Measurements from ENCODE around the gene CALR.

Gene CALR

GRCh38 chr19:12933287-12934072, 4.9 kb upstream of the CALR start, which contains the start of gene FARSA:
TSS of gene FARSA (minus strand) at chr19:12933711. CDS start at chr19:12933696, 15 bp downstream.
- H3K4me1 ChIP-seq (ENCODE audit: control insufficient read depth, insufficient read depth, low read length) = peaks cover 13% of the 10 kb centered on the region
- H3K9me3 ChIP-seq (ENCODE audit: control insufficient read depth, low read length) = no peaks in the 10 kb centered on the region
- H3K27ac ChIP-seq (ENCODE audit: insufficient read depth, low read depth, low read length, poor library complexity, severe bottlenecking) = no peak within 1 kb of the TSS
- peaks cover 18% of the 10 kb centered on the region for H3K36me3 ChIP-seq (ENCODE audit: control insufficient read depth, insufficient read depth, low read length)
- peak within 1 kb of the TSS; percentile 69 for H3K4me3 ChIP-seq (ENCODE audit: insufficient read depth, low read depth, low read length)
- 5 to 6% methylated on average over 51 of the region's 51 CpGs for WGBS, 2 experiments
- H3K27me3 ChIP-seq (ENCODE audit: control insufficient read depth, insufficient read depth, low read length, poor library complexity, severe bottlenecking) = no peaks in the 10 kb centered on the region

- Histone ChIP-seq H3K4me3 (ENCODE audit: insufficient read depth, low read depth, low read length) (no peak overlapping the region), H3K4me1 (ENCODE audit: control insufficient read depth, insufficient read depth, low read length) (peaks cover 17% of the 10 kb centered on the region), H3K9me3 (ENCODE audit: control insufficient read depth, low read length) (no peaks in the 10 kb centered on the region), H3K27me3 (ENCODE audit: control insufficient read depth, insufficient read depth, low read length, poor library complexity, severe bottlenecking) (no peaks in the 10 kb centered on the region), H3K27ac (ENCODE audit: insufficient read depth, low read depth, low read length, poor library complexity, severe bottlenecking) (no peak overlapping the region), H3K36me3 (ENCODE audit: control insufficient read depth, insufficient read depth, low read length) (peaks cover 14% of the 10 kb centered on the region)
- 86 to 92% methylated on average over 10 of the region's 10 CpGs for WGBS, 2 experiments
Measured at GRCh38 chr19:12935071-12935470, 3.3 kb upstream of the CALR start.

DNA sequence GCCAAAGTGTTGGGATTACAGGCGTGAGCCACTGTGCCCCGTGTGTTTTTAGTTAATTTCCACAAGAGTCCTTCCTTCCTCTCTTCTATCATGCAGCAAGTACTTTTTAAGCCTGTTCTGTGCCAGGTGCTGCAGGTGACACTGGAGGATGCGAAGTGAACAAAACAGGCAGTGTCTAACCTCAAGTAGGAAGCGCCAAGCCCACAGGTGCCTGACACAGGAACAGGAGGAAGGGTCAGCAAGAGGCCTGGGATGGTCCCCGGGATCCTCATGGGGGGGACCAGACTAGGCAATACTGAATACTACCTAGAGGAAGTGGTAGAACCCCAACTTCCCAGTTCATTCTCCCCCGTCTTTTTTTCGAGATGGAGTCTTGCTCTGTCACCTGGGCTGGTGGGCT, 1.8 kb upstream of the CALR start:
- Histone ChIP-seq H3K4me3 (ENCODE audit: insufficient read depth, low read depth, low read length) (no peak overlapping the region), H3K36me3 (ENCODE audit: control insufficient read depth, insufficient read depth, low read length) (peaks cover 21% of the 10 kb centered on the region), H3K4me1 (ENCODE audit: control insufficient read depth, insufficient read depth, low read length) (peaks cover 23% of the 10 kb centered on the region), H3K9me3 (ENCODE audit: control insufficient read depth, low read length) (no peaks in the 10 kb centered on the region), H3K27ac (ENCODE audit: insufficient read depth, low read depth, low read length, poor library complexity, severe bottlenecking) (no peak overlapping the region), H3K27me3 (ENCODE audit: control insufficient read depth, insufficient read depth, low read length, poor library complexity, severe bottlenecking) (no peaks in the 10 kb centered on the region)
- 86 to 89% methylated on average over 7 of the region's 7 CpGs for WGBS, 2 experiments

DNA sequence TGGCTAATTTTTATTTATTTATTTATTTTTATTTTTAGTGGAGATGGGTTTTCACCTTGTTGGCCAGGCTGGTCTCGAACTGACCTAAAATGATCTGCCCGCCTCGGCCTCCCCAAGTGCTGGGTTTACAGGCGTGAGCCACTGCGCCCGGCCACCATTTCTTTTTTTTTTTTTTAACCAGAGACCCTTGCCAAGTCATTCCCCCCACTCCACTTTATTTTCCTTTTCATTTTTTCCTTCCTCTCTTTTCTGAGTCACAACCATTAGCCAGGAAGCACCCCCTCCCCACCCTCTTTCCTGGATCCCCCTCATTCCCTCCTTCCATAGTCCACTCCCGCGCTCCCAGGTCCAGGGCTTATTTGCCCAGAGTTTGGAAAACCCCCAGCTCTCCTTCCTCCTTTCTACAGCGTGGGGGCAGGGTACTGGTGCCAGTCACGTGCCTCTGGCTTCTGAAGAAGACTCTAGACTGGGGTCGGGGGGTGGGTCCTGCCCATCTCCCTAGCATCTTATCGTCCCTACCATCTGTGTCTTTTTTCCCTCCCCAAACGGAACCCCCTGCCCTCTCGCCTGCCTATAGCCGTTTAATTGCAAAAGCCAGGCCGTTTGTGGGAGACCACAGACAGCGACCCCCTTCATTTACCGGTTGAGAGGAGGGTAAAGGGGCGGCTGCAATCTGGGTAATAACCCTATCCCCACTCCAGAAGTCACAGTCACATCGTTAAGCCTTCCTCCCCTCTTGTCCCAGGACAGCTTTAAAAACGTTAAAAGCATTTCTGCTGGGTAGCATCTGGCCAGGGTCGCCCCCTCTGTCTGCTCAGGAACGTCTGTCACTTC, 1.1 kb upstream of the CALR start:
- WGBS, 2 experiments = 22 to 25% methylated on average over 23 of the region's 23 CpGs
- Histone ChIP-seq H3K27ac (ENCODE audit: insufficient read depth, low read depth, low read length, poor library complexity, severe bottlenecking) (peak overlapping the region; percentile 80), H3K4me3 (ENCODE audit: insufficient read depth, low read depth, low read length) (peak overlapping the region; percentile 100), H3K27me3 (ENCODE audit: control insufficient read depth, insufficient read depth, low read length, poor library complexity, severe bottlenecking) (no peaks in the 10 kb centered on the region), H3K36me3 (ENCODE audit: control insufficient read depth, insufficient read depth, low read length) (peaks cover 28% of the 10 kb centered on the region), H3K4me1 (ENCODE audit: control insufficient read depth, insufficient read depth, low read length) (peaks cover 20% of the 10 kb centered on the region), H3K9me3 (ENCODE audit: control insufficient read depth, low read length) (no peaks in the 10 kb centered on the region)

DNA sequence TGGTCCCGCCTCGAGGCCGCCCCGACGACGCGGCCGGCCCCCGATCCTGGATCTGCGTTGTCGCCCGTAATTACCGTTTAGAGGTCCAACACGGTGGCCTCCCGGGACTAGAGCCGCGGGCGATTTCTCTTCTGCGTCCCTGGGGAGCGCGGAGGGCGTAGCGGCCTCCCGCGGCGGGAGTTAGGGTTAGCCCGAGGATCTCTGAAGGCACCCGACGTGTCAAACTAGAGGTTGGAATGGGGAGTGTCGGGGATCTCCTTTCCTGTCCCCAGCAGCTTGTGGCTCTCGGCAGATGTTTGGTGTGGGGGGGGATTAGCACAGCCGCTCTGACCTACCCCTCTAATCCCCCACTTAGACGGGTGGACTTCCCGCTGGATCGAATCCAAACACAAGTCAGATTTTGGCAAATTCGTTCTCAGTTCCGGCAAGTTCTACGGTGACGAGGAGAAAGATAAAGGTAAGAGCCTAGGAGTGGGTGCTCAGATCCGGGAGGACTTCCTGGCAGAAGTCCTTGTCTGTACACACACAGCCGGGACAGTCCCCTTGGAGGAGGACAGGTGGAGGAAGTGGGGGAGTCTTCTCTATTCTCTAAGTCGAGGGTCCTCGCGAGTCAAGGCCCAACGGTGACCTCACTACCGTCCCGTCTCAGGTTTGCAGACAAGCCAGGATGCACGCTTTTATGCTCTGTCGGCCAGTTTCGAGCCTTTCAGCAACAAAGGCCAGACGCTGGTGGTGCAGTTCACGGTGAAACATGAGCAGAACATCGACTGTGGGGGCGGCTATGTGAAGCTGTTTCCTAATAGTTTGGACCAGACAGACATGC, 581 bp downstream of the CALR start:
- H3K4me1 ChIP-seq (ENCODE audit: control insufficient read depth, insufficient read depth, low read length) = peaks cover 18% of the 10 kb centered on the region
- WGBS, 2 experiments = 3 to 4% methylated on average over 52 to 54 of the region's 54 CpGs
- H3K27ac ChIP-seq (ENCODE audit: insufficient read depth, low read depth, low read length, poor library complexity, severe bottlenecking) = peak overlapping the region; percentile 50
- peak overlapping the region; percentile 100 for H3K4me3 ChIP-seq (ENCODE audit: insufficient read depth, low read depth, low read length)
- peaks cover 43% of the 10 kb centered on the region for H3K36me3 ChIP-seq (ENCODE audit: control insufficient read depth, insufficient read depth, low read length)
- no peaks in the 10 kb centered on the region for H3K27me3 ChIP-seq (ENCODE audit: control insufficient read depth, insufficient read depth, low read length, poor library complexity, severe bottlenecking)
- H3K9me3 ChIP-seq (ENCODE audit: control insufficient read depth, low read length) = no peaks in the 10 kb centered on the region

DNA sequence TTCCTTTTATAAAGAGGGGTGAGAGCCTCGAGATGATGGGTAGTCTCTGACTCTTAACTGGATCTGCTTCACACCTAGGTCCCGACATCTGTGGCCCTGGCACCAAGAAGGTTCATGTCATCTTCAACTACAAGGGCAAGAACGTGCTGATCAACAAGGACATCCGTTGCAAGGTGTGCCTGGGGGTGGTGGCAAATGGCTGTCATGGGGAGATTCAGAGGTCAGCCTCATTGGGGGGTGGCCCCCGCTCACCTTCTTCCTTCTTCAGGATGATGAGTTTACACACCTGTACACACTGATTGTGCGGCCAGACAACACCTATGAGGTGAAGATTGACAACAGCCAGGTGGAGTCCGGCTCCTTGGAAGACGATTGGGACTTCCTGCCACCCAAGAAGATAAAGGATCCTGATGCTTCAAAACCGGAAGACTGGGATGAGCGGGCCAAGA, 1.6 kb downstream of the CALR start:
- Histone ChIP-seq H3K9me3 (ENCODE audit: control insufficient read depth, low read length) (no peaks in the 10 kb centered on the region), H3K4me1 (ENCODE audit: control insufficient read depth, insufficient read depth, low read length) (peaks cover 18% of the 10 kb centered on the region), H3K27ac (ENCODE audit: insufficient read depth, low read depth, low read length, poor library complexity, severe bottlenecking) (no peak overlapping the region), H3K27me3 (ENCODE audit: control insufficient read depth, insufficient read depth, low read length, poor library complexity, severe bottlenecking) (no peaks in the 10 kb centered on the region), H3K4me3 (ENCODE audit: insufficient read depth, low read depth, low read length) (peak overlapping the region; percentile 100), H3K36me3 (ENCODE audit: control insufficient read depth, insufficient read depth, low read length) (peaks cover 43% of the 10 kb centered on the region)
- WGBS, 2 experiments = 95 to 97% methylated on average over 10 of the region's 10 CpGs

DNA sequence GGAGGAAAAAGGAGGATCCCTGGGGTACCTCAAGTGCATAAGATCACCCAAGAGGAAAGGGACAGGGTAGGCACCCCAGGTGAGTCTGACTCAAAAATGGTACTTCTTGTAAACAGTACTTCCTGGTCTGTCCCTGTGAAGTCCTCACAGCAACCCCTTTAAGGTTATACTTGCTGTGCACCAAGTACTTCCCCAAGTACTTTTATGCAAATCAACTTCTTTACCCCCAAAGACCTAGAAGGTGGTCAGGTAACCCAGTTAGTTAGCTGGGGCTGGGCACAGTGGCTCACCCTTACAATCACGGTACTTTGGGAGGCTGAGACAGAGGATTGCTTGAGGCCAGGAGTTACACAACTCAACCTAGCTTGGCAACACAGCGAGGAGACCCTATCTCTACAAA, 2.5 kb downstream of the CALR start:
- H3K27me3 ChIP-seq (ENCODE audit: control insufficient read depth, insufficient read depth, low read length, poor library complexity, severe bottlenecking) = no peaks in the 10 kb centered on the region
- H3K4me1 ChIP-seq (ENCODE audit: control insufficient read depth, insufficient read depth, low read length) = peaks cover 18% of the 10 kb centered on the region
- WGBS, 2 experiments = 90 to 97% methylated on average over 2 of the region's 2 CpGs
- H3K9me3 ChIP-seq (ENCODE audit: control insufficient read depth, low read length) = no peaks in the 10 kb centered on the region
- no peak overlapping the region for H3K4me3 ChIP-seq (ENCODE audit: insufficient read depth, low read depth, low read length)
- H3K36me3 ChIP-seq (ENCODE audit: control insufficient read depth, insufficient read depth, low read length) = peaks cover 43% of the 10 kb centered on the region
- no peak overlapping the region for H3K27ac ChIP-seq (ENCODE audit: insufficient read depth, low read depth, low read length, poor library complexity, severe bottlenecking)

GRCh38 chr19:12943437-12944044, 5.1 kb downstream of the CALR start:
- Histone ChIP-seq H3K9me3 (ENCODE audit: control insufficient read depth, low read length) (no peaks in the 10 kb centered on the region), H3K27ac (ENCODE audit: insufficient read depth, low read depth, low read length, poor library complexity, severe bottlenecking) (no peak overlapping the region), H3K36me3 (ENCODE audit: control insufficient read depth, insufficient read depth, low read length) (peaks cover 45% of the 10 kb centered on the region), H3K27me3 (ENCODE audit: control insufficient read depth, insufficient read depth, low read length, poor library complexity, severe bottlenecking) (no peaks in the 10 kb centered on the region), H3K4me3 (ENCODE audit: insufficient read depth, low read depth, low read length) (no peak overlapping the region), H3K4me1 (ENCODE audit: control insufficient read depth, insufficient read depth, low read length) (peaks cover 10% of the 10 kb centered on the region)
- WGBS, 2 experiments = 94 to 95% methylated on average over 18 of the region's 18 CpGs

- Histone ChIP-seq H3K9me3 (ENCODE audit: control insufficient read depth, low read length) (no peaks in the 10 kb centered on the region), H3K27me3 (ENCODE audit: control insufficient read depth, insufficient read depth, low read length, poor library complexity, severe bottlenecking) (no peaks in the 10 kb centered on the region), H3K27ac (ENCODE audit: insufficient read depth, low read depth, low read length, poor library complexity, severe bottlenecking) (peak overlapping the region; percentile 8), H3K4me1 (ENCODE audit: control insufficient read depth, insufficient read depth, low read length) (peaks cover 10% of the 10 kb centered on the region), H3K36me3 (ENCODE audit: control insufficient read depth, insufficient read depth, low read length) (peaks cover 52% of the 10 kb centered on the region), H3K4me3 (ENCODE audit: insufficient read depth, low read depth, low read length) (no peak overlapping the region)
- 88 to 94% methylated on average over 2 of the region's 2 CpGs for WGBS, 2 experiments
Measured at GRCh38 chr19:12944104-12944674, 5.8 kb downstream of the CALR start.
